ENCODE measurements around the gene CACNG7.

GRCh38 chr19:53885036-53885435, 24.0 kb upstream of the CACNG7 start:
- TF ChIP-seq CTCF (IDR thresholded peaks at IDR 0.05; ENCODE audit: borderline replicate concordance, extremely low read depth, low read length, poor library complexity, severe bottlenecking): no peak
- no peak for TF ChIP-seq EZH2 (IDR thresholded peaks at IDR 0.05; ENCODE audit: borderline replicate concordance, low read depth, low read length, severe bottlenecking)
